Astrocyte (in vitro differentiated cells and primary cell): ENCODE results near the gene ITSN1. TPM values are rescaled to one million over a fixed set of nuclear protein-coding genes. Genes with fewer than 3 reads are reported as not detected.

Source experiments
- DNase-seq: peaks from one replicate; pipeline ENCODE4 v3.0.0-alpha.2; 2010; ENCODE audit warnings: low read depth
- FAIRE-seq: peaks from 2 replicates; lab custom pipeline; 2011; peaks lifted over from hg19 to GRCh38; lab: Jason Lieb, UNC
- H2AFZ ChIP-seq: 2 replicates; pipeline ENCODE4 v1.6.0; 2012; ENCODE audit warnings: low read depth, low read length, inconsistent platforms
- H3K27ac ChIP-seq: 2 replicates; pipeline ENCODE4 v1.5.1; 2011; ENCODE audit warnings: low read depth, low read length, inconsistent platforms
- H3K27me3 ChIP-seq: 2 replicates; pipeline ENCODE4 v1.6.0; 2011; ENCODE audit warnings: low read length, inconsistent platforms; ENCODE audit not compliant: insufficient read depth
- H3K36me3 ChIP-seq: 2 replicates; pipeline ENCODE4 v1.5.1; 2011; ENCODE audit warnings: low read length, inconsistent platforms; ENCODE audit not compliant: insufficient read depth
- H3K4me1 ChIP-seq: 2 replicates; pipeline ENCODE4 v1.5.1; 2011; ENCODE audit warnings: low read length, inconsistent platforms; ENCODE audit not compliant: insufficient read depth
- H3K4me2 ChIP-seq: 2 replicates; pipeline ENCODE4 v1.6.0; 2012; ENCODE audit warnings: low read length, inconsistent platforms
- H3K4me3 ChIP-seq: 2 replicates; pipeline ENCODE4 v1.5.1; 2011; ENCODE audit warnings: low read depth, mild to moderate bottlenecking, low read length, inconsistent platforms; ENCODE audit not compliant: insufficient read depth
- H3K79me2 ChIP-seq: 2 replicates; pipeline ENCODE4 v1.6.0; 2012; ENCODE audit warnings: mild to moderate bottlenecking, low read length, inconsistent platforms; ENCODE audit not compliant: insufficient read depth
- H3K9ac ChIP-seq: 2 replicates; pipeline ENCODE4 v1.6.0; 2012; ENCODE audit warnings: mild to moderate bottlenecking, low read length, inconsistent platforms
- H3K9me3 ChIP-seq: 2 replicates; pipeline ENCODE4 v1.5.1; 2012; ENCODE audit warnings: low read depth, mild to moderate bottlenecking, low read length, inconsistent platforms; ENCODE audit not compliant: insufficient read depth
- H4K20me1 ChIP-seq: 2 replicates; pipeline ENCODE4 v1.6.0; 2012; ENCODE audit warnings: low read length, inconsistent platforms; ENCODE audit not compliant: insufficient read depth
- H3K27ac Mint-ChIP-seq: one replicate; pipeline ENCODE4 v1.8.0; 2021; ENCODE audit warnings: mild to moderate bottlenecking, mixed read lengths; ENCODE audit not compliant: unreplicated experiment
- H3K27me3 Mint-ChIP-seq: one replicate; pipeline ENCODE4 v1.8.0; 2021; ENCODE audit warnings: low read depth, mixed read lengths; ENCODE audit not compliant: unreplicated experiment
- H3K36me3 Mint-ChIP-seq: one replicate; pipeline ENCODE4 v1.8.0; 2021; ENCODE audit warnings: low read depth, mixed read lengths; ENCODE audit not compliant: unreplicated experiment
- H3K4me1 Mint-ChIP-seq: one replicate; pipeline ENCODE4 v1.8.0; 2021; ENCODE audit warnings: low read depth, mixed read lengths; ENCODE audit not compliant: unreplicated experiment
- H3K4me3 Mint-ChIP-seq: one replicate; pipeline ENCODE4 v1.8.0; 2021; ENCODE audit warnings: mild to moderate bottlenecking, moderate library complexity, mixed read lengths; ENCODE audit not compliant: unreplicated experiment
- H3K9me3 Mint-ChIP-seq: one replicate; pipeline ENCODE4 v1.8.0; 2021; ENCODE audit warnings: mild to moderate bottlenecking, mixed read lengths; ENCODE audit not compliant: unreplicated experiment
- CTCF ChIP-seq: IDR thresholded peaks from 2 replicates; pipeline ENCODE4 v1.5.1; 2011; ENCODE audit warnings: low read depth, mild to moderate bottlenecking, inconsistent platforms, low read length, moderate library complexity; ENCODE audit not compliant: insufficient read depth
- EZH2 ChIP-seq: IDR thresholded peaks from 2 replicates; pipeline ENCODE4 v1.6.1; 2012; ENCODE audit warnings: mild to moderate bottlenecking, low read length, inconsistent platforms; ENCODE audit not compliant: insufficient read depth
- total RNA-seq: library from RNA; stranded (reverse); gene quantifications from 2 replicates; pipeline ENCODE4 v1.2.1, GENCODE V29; 2021

Gene ITSN1
- total RNA-seq, 1 donor from 2014 or later, result 77.3 TPM

DNA sequence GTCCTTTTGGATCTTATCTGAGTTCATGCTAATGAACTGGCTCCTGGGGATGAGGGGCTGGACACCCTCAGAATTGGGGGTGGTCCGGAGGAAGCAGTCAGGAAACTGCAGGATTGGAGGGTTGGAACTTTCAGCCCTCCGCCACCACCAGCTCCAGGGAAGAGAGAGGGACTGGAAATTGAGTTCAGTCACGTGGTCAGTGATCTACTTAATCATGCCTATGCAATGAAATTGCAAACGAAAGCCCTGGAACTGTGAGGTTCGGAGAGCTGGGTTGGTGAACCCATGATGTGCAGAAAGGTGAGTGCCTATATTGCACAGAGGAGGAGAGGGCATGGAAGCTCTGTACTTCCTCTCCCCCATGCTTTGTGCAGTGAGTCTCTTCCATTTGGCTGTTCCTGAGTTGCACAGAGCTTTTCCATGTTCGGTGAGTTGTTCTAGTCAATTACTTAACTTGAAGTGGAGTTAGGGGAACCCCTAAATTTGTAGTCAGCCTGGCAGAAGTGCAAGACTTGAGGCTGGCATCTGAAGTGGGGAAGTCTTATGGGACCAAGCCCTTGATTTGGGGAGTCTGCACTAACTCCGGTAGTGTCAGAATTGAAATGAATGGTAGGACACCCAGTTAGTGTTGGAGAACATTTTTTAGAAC is 16.7 kb downstream of the ITSN1 start:
- H3K9me3 Mint-ChIP-seq, result peaks cover 5% of the 10 kb centered on the region
- H3K36me3 Mint-ChIP-seq, result peaks cover 7% of the 10 kb centered on the region
- peaks cover 13% of the 10 kb centered on the region for H4K20me1 ChIP-seq
- H3K4me3 ChIP-seq, result no peak overlapping the region
- H3K27ac ChIP-seq, result no peak overlapping the region
- H3K4me2 ChIP-seq, result no peak overlapping the region
- H3K27ac Mint-ChIP-seq, result no peak overlapping the region
- H3K4me1 Mint-ChIP-seq, result peaks cover 28% of the 10 kb centered on the region
- H3K9ac ChIP-seq, result no peak overlapping the region
- H2AFZ ChIP-seq, result no peak overlapping the region
- H3K27me3 Mint-ChIP-seq, result no peaks in the 10 kb centered on the region
- H3K4me1 ChIP-seq, result peaks cover 19% of the 10 kb centered on the region
- DNase-seq (no peak), FAIRE-seq (no peak)
- H3K27me3 ChIP-seq, result no peaks in the 10 kb centered on the region
- TF ChIP-seq CTCF (no peak), EZH2 (no peak)
- H3K36me3 ChIP-seq, result peaks cover 2% of the 10 kb centered on the region
- no peaks in the 10 kb centered on the region for H3K9me3 ChIP-seq
- H3K4me3 Mint-ChIP-seq, result no peak overlapping the region
- H3K79me2 ChIP-seq, result peaks cover 89% of the 10 kb centered on the region

DNA sequence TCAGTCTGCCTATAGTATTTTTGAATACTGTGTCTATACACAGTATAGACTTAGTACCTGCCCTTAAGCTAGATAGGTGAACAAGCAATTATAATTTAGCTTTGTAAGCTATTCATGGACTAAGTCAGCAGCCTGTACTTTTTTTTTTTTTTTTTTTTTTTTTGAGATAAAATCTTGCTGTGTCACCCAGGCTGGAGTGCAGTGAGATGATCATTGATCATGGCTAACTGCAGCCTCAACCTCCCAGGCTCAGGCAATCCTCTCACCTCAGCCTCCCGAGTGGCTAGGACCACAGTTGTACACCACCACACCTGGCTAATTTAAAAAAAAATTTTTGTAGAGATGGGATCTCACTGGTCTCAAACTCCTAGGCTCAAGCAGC is 17.3 kb downstream of the ITSN1 start:
- H4K20me1 ChIP-seq, result peaks cover 18% of the 10 kb centered on the region
- TF ChIP-seq CTCF (no peak), EZH2 (no peak)
- H2AFZ ChIP-seq, result no peak overlapping the region
- H3K9ac ChIP-seq, result no peak overlapping the region
- DNase-seq (no peak), FAIRE-seq (no peak)
- no peak overlapping the region for H3K27ac ChIP-seq
- Mint-ChIP-seq H3K27ac (no peak overlapping the region), H3K4me1 (peaks cover 28% of the 10 kb centered on the region), H3K4me3 (no peak overlapping the region), H3K9me3 (peaks cover 5% of the 10 kb centered on the region), H3K36me3 (peaks cover 8% of the 10 kb centered on the region), H3K27me3 (no peaks in the 10 kb centered on the region)
- H3K4me1 ChIP-seq, result peaks cover 19% of the 10 kb centered on the region
- H3K4me2 ChIP-seq, result no peak overlapping the region
- H3K4me3 ChIP-seq, result no peak overlapping the region
- H3K27me3 ChIP-seq, result no peaks in the 10 kb centered on the region
- peaks cover 89% of the 10 kb centered on the region for H3K79me2 ChIP-seq
- H3K9me3 ChIP-seq, result no peaks in the 10 kb centered on the region
- no peaks in the 10 kb centered on the region for H3K36me3 ChIP-seq

GRCh38 chr21:33660406-33660805 is 18.1 kb downstream of the ITSN1 start:
- no peak overlapping the region for H3K4me2 ChIP-seq
- Mint-ChIP-seq H3K9me3 (peaks cover 5% of the 10 kb centered on the region), H3K27me3 (no peaks in the 10 kb centered on the region), H3K4me3 (no peak overlapping the region), H3K36me3 (peaks cover 8% of the 10 kb centered on the region), H3K27ac (no peak overlapping the region), H3K4me1 (peaks cover 23% of the 10 kb centered on the region)
- TF ChIP-seq CTCF (no peak), EZH2 (no peak)
- no peak overlapping the region for H3K9ac ChIP-seq
- no peak overlapping the region for H3K4me3 ChIP-seq
- no peak overlapping the region for H3K27ac ChIP-seq
- H3K9me3 ChIP-seq, result no peaks in the 10 kb centered on the region
- H4K20me1 ChIP-seq, result peaks cover 22% of the 10 kb centered on the region
- no peaks in the 10 kb centered on the region for H3K27me3 ChIP-seq
- H3K36me3 ChIP-seq, result no peaks in the 10 kb centered on the region
- FAIRE-seq, result no peak
- H3K79me2 ChIP-seq, result peaks cover 88% of the 10 kb centered on the region
- no peak overlapping the region for H2AFZ ChIP-seq
- peaks cover 16% of the 10 kb centered on the region for H3K4me1 ChIP-seq
- peak; percentile 50 for DNase-seq
